SK-N-SH (cell line): ENCODE data around the gene FAM107B. TPM values are rescaled to one million over a fixed set of nuclear protein-coding genes. Genes with fewer than 3 reads are reported as not detected.

Source experiments
- CTCF ChIA-PET: fragments of 300-600, 350-600 bp; formaldehyde crosslinking; extraction: SDS; loops from one replicate; lab custom pipeline; 2021; lab: Yijun Ruan, JAX
- POLR2A ChIA-PET: fragments of 350-600 bp; sonication (Branson Sonifier 250); formaldehyde crosslinking; extraction: SDS; loops from one replicate; lab custom pipeline; 2020; ENCODE audit warnings: antibody characterized with exemption, inconsistent platforms; lab: Yijun Ruan, JAX
- DNase-seq: peaks from one replicate; pipeline ENCODE4 v3.0.0; 2012
- H2AFZ ChIP-seq: fragments of 200-600 bp; sonication (generic); 2 replicates; pipeline ENCODE4 v1.8.1; 2016; ENCODE audit warnings: antibody characterized with exemption, mild to moderate bottlenecking, low read depth
- H3F3A ChIP-seq: fragments of 200-600 bp; sonication (generic); replicated peaks from 2 replicates; pipeline ENCODE3; 2016; ENCODE audit warnings: antibody characterized with exemption, mild to moderate bottlenecking; ENCODE audit not compliant: insufficient read depth
- H3K27ac ChIP-seq, 2 experiments: fragments of 200-500 bp in 1 of 2; fragments of 200-600 bp in 1 of 2; sonication (Bioruptor generic) in 1 of 2; sonication (generic), shearing (Covaris generic) in 1 of 2; 2 replicates each; pipeline versions ENCODE4 v1.5.1 to v1.6.1; 2014 to 2016; ENCODE audit warnings: low read depth in 2 of 2, inconsistent platforms in 1 of 2, low read length in 1 of 2, mild to moderate bottlenecking in 1 of 2, mixed read lengths in 1 of 2
- H3K27me3 ChIP-seq: fragments of 200-600 bp; sonication (generic), shearing (Covaris generic); 2 replicates; pipeline ENCODE4 v1.6.1; 2016; ENCODE audit warnings: mixed run types; ENCODE audit not compliant: insufficient read depth
- H3K36me3 ChIP-seq, 2 experiments: fragments of 200-500 bp in 1 of 2; fragments of 200-600 bp in 1 of 2; sonication (Bioruptor generic) in 1 of 2; sonication (generic) in 1 of 2; replicated peaks in 1 of 2; 2 replicates each; pipeline versions ENCODE3 to v1.5.1; 2014 to 2016; ENCODE audit warnings: low read length in 1 of 2, mild to moderate bottlenecking in 1 of 2; ENCODE audit not compliant: insufficient read depth in 2 of 2, control insufficient read depth in 1 of 2
- H3K4me1 ChIP-seq, 2 experiments: fragments of 200-500 bp in 1 of 2; fragments of 200-600 bp in 1 of 2; sonication (Bioruptor generic) in 1 of 2; sonication (generic), shearing (Covaris generic) in 1 of 2; 2 replicates each; pipeline versions ENCODE4 v1.5.1 to v1.6.1; 2014 to 2016; ENCODE audit warnings: low read depth in 1 of 2, low read length in 1 of 2, mixed run types in 1 of 2; ENCODE audit not compliant: insufficient read depth in 2 of 2, control insufficient read depth in 1 of 2
- H3K4me2 ChIP-seq: fragments of 200-600 bp; sonication (generic), shearing (Covaris generic); 2 replicates; pipeline ENCODE4 v1.6.1; 2017; ENCODE audit warnings: mixed run types
- H3K4me3 ChIP-seq, 2 experiments: fragments of 200-500 bp in 1 of 2; fragments of 200-600 bp in 1 of 2; sonication (Bioruptor generic) in 1 of 2; sonication (generic), shearing (Covaris generic) in 1 of 2; 2 replicates each; pipeline versions ENCODE4 v1.5.1 to v1.8.1; 2014 to 2016; ENCODE audit warnings: low read depth in 2 of 2, inconsistent platforms in 1 of 2, low read length in 1 of 2, mild to moderate bottlenecking in 1 of 2, mixed read lengths in 1 of 2, moderate library complexity in 1 of 2
- H3K79me2 ChIP-seq: fragments of 200-600 bp; sonication (generic); 2 replicates; pipeline ENCODE4 v1.8.1; 2017; ENCODE audit warnings: mild to moderate bottlenecking; ENCODE audit not compliant: insufficient read depth
- H3K9ac ChIP-seq: fragments of 200-600 bp; sonication (generic); 2 replicates; pipeline ENCODE4 v1.6.1; 2017; ENCODE audit warnings: mixed run types
- H3K9me2 ChIP-seq: fragments of 200-600 bp; sonication (generic); 2 replicates; pipeline ENCODE4 v1.6.1; 2017; ENCODE audit warnings: mixed run types
- H3K9me3 ChIP-seq: fragments of 200-600 bp; sonication (generic); 2 replicates; pipeline ENCODE4 v1.6.1; 2017; ENCODE audit warnings: mixed run types, mild to moderate bottlenecking, moderate library complexity
- H4K20me1 ChIP-seq: fragments of 200-600 bp; sonication (generic); 2 replicates; pipeline ENCODE4 v1.6.1; 2017; ENCODE audit warnings: mild to moderate bottlenecking, mixed run types; ENCODE audit not compliant: insufficient read depth
- CHD2 ChIP-seq: fragments of 150-350 bp; IDR thresholded peaks from 2 replicates; pipeline ENCODE4 v1.6.1; 2018; ENCODE audit warnings: low read length; ENCODE audit not compliant: partially characterized antibody
- FOSL2 ChIP-seq: IDR thresholded peaks from 2 replicates; pipeline ENCODE4 v1.4.0; 2012; ENCODE audit warnings: low read depth, mild to moderate bottlenecking, moderate library complexity, borderline replicate concordance
- FOXJ3 ChIP-seq: sonication (generic); formaldehyde crosslinking; IDR thresholded peaks from 2 replicates; pipeline ENCODE4 v1.5.1; 2020; ENCODE audit warnings: mild to moderate bottlenecking, missing genetic modification reagents
- FOXM1 ChIP-seq: IDR thresholded peaks from 2 replicates; pipeline ENCODE4 v1.4.0; 2012; ENCODE audit warnings: low read depth, mild to moderate bottlenecking
- GATA2 ChIP-seq: sonication (generic); formaldehyde crosslinking; IDR thresholded peaks from 2 replicates; pipeline ENCODE4 v1.5.0; 2020; ENCODE audit warnings: mild to moderate bottlenecking, missing genetic modification reagents
- MXI1 ChIP-seq: IDR thresholded peaks from 2 replicates; pipeline ENCODE4 v1.6.1; 2012; ENCODE audit warnings: mild to moderate bottlenecking, low read depth, low read length, improper control_type of control experiment
- NFIC ChIP-seq: IDR thresholded peaks from 2 replicates; pipeline ENCODE4 v1.4.0; 2012; ENCODE audit warnings: borderline replicate concordance
- RXRA ChIP-seq: IDR thresholded peaks from 2 replicates; pipeline ENCODE4 v1.4.0; 2012; ENCODE audit warnings: low read depth, mild to moderate bottlenecking, borderline replicate concordance
- SIN3A ChIP-seq: IDR thresholded peaks from 2 replicates; pipeline ENCODE4 v1.6.1; 2012; ENCODE audit warnings: low read depth, mild to moderate bottlenecking, low read length, moderate library complexity, borderline replicate concordance
- TAF1 ChIP-seq: IDR thresholded peaks from 2 replicates; pipeline ENCODE4 v1.6.1; 2012; ENCODE audit warnings: low read depth, mild to moderate bottlenecking, low read length, moderate library complexity, borderline replicate concordance
- TCF12 ChIP-seq: IDR thresholded peaks from 2 replicates; pipeline ENCODE4 v1.4.0; 2012
- TEAD4 ChIP-seq: IDR thresholded peaks from 2 replicates; pipeline ENCODE4 v1.4.0; 2012; ENCODE audit warnings: mild to moderate bottlenecking, borderline replicate concordance; ENCODE audit not compliant: insufficient read depth
- YY1 ChIP-seq: IDR thresholded peaks from 2 replicates; pipeline ENCODE4 v1.4.0; 2012; ENCODE audit warnings: low read depth, mild to moderate bottlenecking
- WGBS: methylation state at CpG from one replicate; pipeline ENCODE4 v1.1.6; 2017; ENCODE audit warnings: low lambda C conversion rate; 5-methylcytosine and 5-hydroxymethylcytosine counted together
- polyA plus RNA-seq, 3 experiments: library from polyadenylated mRNA; depleted of rRNA; stranded (reverse); fragments of >200 nt; gene quantifications; 2 replicates each; pipeline ENCODE4 v1.2.3, GENCODE V29; 2012
- TF ChIP-seq, protein P1 (sequence below): IDR thresholded peaks from 2 replicates; pipeline ENCODE4 v1.6.1; 2012; ENCODE audit warnings: mild to moderate bottlenecking, low read depth, low read length, moderate library complexity
- TF ChIP-seq, protein P2 (sequence below): IDR thresholded peaks from 2 replicates; pipeline ENCODE4 v1.4.0; 2012; ENCODE audit warnings: low read depth
- TF ChIP-seq, protein P3 (sequence below): IDR thresholded peaks from 2 replicates; pipeline ENCODE4; 2012
- TF ChIP-seq, protein P4 (sequence below): fragments of 150-350 bp; IDR thresholded peaks from 2 replicates; pipeline ENCODE4 v1.6.1; 2017; ENCODE audit warnings: antibody characterized with exemption, low read length, low read depth, borderline replicate concordance
- TF ChIP-seq, protein P5 (sequence below): fragments of 150-350 bp; IDR thresholded peaks from 2 replicates; pipeline ENCODE4 v1.6.1; 2016; ENCODE audit warnings: mild to moderate bottlenecking, low read depth, low read length

The FAM107B gene
- polyA plus RNA-seq, 1 of the 3 experiments (the other 2 are of a cell fraction) = 1.0 TPM

DNA sequence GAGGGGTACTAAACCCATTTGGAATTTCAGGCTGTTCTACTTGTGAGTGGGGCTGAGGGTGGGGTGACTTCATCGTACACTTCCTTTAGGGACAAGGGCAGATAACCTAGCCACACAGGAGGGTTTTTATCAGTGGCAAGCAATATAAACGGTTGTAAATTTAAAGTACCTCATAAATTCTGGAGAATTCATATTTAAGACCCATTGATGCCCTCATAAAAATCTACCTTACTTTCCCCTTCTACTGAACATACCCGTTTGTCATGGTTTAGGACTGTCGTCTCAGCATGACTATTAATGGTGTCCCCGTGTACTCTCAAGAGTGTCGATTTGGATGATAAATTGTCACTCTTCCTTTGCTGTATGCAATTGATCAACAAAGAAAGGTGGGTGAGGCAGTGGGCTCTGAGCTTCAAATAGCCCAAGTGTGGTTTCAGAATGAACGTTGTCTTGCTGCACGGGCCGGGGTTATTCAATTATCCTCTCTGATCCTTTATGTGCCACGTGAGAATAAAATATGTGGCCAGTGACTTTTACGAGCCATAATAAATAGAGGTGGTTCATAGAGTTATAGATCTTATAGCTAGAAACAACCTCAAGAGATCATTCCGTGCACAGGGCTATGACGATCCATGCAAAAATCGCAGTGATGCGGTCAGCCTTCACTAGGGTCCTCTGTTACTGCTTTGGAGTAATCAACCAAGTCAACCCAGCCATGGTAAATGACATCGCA is 82.2 kb downstream of the FAM107B start:
- ChIA-PET CTCF (interaction anchor here (0.7 kb wide), 1 partner anchor 10 kb away, joined by 3 read pairs; no protein-coding TSS in a partner anchor), POLR2A (no interaction called here)
- no peak overlapping the region for H3K4me2 ChIP-seq
- no peak overlapping the region for H3K4me3 ChIP-seq
- no peak overlapping the region for H3K27ac ChIP-seq
- H3K9me3 ChIP-seq = no peaks in the 10 kb centered on the region
- H3K4me1 ChIP-seq = peaks cover 0 to 2% of the 10 kb centered on the region in 2 experiments; a peak in 2 of 4 replicates
- 72% methylated on average over 16 of the region's 16 CpGs for WGBS
- H3F3A ChIP-seq = no peaks in the 10 kb centered on the region
- H4K20me1 ChIP-seq = no peaks in the 10 kb centered on the region
- H3K36me3 ChIP-seq = no peaks in the 10 kb centered on the region
- H2AFZ ChIP-seq = no peak overlapping the region
- no peaks in the 10 kb centered on the region for H3K9me2 ChIP-seq
- DNase-seq = no peak
- no peaks in the 10 kb centered on the region for H3K27me3 ChIP-seq
- no peak for TF ChIP-seq TAF1
- TF ChIP-seq, protein P1, sequence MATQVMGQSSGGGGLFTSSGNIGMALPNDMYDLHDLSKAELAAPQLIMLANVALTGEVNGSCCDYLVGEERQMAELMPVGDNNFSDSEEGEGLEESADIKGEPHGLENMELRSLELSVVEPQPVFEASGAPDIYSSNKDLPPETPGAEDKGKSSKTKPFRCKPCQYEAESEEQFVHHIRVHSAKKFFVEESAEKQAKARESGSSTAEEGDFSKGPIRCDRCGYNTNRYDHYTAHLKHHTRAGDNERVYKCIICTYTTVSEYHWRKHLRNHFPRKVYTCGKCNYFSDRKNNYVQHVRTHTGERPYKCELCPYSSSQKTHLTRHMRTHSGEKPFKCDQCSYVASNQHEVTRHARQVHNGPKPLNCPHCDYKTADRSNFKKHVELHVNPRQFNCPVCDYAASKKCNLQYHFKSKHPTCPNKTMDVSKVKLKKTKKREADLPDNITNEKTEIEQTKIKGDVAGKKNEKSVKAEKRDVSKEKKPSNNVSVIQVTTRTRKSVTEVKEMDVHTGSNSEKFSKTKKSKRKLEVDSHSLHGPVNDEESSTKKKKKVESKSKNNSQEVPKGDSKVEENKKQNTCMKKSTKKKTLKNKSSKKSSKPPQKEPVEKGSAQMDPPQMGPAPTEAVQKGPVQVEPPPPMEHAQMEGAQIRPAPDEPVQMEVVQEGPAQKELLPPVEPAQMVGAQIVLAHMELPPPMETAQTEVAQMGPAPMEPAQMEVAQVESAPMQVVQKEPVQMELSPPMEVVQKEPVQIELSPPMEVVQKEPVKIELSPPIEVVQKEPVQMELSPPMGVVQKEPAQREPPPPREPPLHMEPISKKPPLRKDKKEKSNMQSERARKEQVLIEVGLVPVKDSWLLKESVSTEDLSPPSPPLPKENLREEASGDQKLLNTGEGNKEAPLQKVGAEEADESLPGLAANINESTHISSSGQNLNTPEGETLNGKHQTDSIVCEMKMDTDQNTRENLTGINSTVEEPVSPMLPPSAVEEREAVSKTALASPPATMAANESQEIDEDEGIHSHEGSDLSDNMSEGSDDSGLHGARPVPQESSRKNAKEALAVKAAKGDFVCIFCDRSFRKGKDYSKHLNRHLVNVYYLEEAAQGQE = no peak
- no peak for TF ChIP-seq NFIC
- TF ChIP-seq, protein P2, sequence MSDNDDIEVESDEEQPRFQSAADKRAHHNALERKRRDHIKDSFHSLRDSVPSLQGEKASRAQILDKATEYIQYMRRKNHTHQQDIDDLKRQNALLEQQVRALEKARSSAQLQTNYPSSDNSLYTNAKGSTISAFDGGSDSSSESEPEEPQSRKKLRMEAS = no peak
- no peak for TF ChIP-seq FOSL2
- TF ChIP-seq CHD2 = no peak
- no peak for TF ChIP-seq FOXJ3
- TF ChIP-seq TCF12 = no peak
- no peak for TF ChIP-seq RXRA
- no peak for TF ChIP-seq MXI1
- TF ChIP-seq, protein P3, sequence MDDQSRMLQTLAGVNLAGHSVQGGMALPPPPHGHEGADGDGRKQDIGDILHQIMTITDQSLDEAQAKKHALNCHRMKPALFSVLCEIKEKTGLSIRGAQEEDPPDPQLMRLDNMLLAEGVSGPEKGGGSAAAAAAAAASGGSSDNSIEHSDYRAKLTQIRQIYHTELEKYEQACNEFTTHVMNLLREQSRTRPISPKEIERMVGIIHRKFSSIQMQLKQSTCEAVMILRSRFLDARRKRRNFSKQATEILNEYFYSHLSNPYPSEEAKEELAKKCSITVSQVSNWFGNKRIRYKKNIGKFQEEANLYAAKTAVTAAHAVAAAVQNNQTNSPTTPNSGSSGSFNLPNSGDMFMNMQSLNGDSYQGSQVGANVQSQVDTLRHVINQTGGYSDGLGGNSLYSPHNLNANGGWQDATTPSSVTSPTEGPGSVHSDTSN = no peak
- no peak for TF ChIP-seq SIN3A
- TF ChIP-seq, protein P4, sequence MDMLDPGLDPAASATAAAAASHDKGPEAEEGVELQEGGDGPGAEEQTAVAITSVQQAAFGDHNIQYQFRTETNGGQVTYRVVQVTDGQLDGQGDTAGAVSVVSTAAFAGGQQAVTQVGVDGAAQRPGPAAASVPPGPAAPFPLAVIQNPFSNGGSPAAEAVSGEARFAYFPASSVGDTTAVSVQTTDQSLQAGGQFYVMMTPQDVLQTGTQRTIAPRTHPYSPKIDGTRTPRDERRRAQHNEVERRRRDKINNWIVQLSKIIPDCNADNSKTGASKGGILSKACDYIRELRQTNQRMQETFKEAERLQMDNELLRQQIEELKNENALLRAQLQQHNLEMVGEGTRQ = no peak
- TF ChIP-seq, protein P5, sequence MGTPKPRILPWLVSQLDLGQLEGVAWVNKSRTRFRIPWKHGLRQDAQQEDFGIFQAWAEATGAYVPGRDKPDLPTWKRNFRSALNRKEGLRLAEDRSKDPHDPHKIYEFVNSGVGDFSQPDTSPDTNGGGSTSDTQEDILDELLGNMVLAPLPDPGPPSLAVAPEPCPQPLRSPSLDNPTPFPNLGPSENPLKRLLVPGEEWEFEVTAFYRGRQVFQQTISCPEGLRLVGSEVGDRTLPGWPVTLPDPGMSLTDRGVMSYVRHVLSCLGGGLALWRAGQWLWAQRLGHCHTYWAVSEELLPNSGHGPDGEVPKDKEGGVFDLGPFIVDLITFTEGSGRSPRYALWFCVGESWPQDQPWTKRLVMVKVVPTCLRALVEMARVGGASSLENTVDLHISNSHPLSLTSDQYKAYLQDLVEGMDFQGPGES = no peak
- TF ChIP-seq GATA2 = no peak
- TF ChIP-seq YY1 = no peak
- TF ChIP-seq FOXM1 = no peak
- TF ChIP-seq TEAD4 = no peak
- TF ChIP-seq, all 33 proteins: peak for 0
- no peaks in the 10 kb centered on the region for H3K79me2 ChIP-seq
- H3K9ac ChIP-seq = no peak overlapping the region
